GM12864 (cell line): ENCODE data around the gene CFAP61.

Source experiments
- DNase-seq: peaks from one replicate; pipeline ENCODE4 v3.0.0-alpha.2; 2011; ENCODE audit warnings: low read depth
- H3K4me3 ChIP-seq: 2 replicates; pipeline ENCODE4 v1.5.1; 2011; ENCODE audit warnings: mild to moderate bottlenecking, low read depth, low read length, control low read depth
- TF ChIP-seq, protein P1 (sequence below): IDR thresholded peaks from 2 replicates; pipeline ENCODE4 v1.5.1; 2011; ENCODE audit warnings: low read depth, mild to moderate bottlenecking, moderate library complexity, low read length, control low read depth, inconsistent platforms; ENCODE audit errors: missing control alignments

The CFAP61 gene

DNA sequence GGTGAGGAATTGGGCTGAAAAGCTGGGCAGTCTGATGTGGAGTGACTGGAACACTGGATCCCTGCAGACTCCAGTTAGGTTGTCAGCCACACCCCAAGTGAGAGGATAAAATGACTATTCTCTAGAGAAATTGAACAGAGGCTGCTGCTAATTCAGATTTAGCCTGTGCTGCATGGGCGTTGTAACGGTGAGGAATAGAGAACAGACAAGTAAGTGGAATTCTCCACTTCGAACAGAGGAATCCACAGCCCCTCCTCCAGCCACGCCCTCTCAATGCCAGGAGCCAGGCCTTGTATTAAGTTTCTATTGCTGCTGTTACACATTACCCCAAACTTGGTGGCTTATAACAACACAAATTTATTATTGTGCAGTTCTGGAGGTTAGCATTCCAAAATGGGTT is 109.3 kb downstream of the CFAP61 start:
- TF ChIP-seq, protein P1, sequence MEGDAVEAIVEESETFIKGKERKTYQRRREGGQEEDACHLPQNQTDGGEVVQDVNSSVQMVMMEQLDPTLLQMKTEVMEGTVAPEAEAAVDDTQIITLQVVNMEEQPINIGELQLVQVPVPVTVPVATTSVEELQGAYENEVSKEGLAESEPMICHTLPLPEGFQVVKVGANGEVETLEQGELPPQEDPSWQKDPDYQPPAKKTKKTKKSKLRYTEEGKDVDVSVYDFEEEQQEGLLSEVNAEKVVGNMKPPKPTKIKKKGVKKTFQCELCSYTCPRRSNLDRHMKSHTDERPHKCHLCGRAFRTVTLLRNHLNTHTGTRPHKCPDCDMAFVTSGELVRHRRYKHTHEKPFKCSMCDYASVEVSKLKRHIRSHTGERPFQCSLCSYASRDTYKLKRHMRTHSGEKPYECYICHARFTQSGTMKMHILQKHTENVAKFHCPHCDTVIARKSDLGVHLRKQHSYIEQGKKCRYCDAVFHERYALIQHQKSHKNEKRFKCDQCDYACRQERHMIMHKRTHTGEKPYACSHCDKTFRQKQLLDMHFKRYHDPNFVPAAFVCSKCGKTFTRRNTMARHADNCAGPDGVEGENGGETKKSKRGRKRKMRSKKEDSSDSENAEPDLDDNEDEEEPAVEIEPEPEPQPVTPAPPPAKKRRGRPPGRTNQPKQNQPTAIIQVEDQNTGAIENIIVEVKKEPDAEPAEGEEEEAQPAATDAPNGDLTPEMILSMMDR, result no peak
- no peak for DNase-seq

DNA sequence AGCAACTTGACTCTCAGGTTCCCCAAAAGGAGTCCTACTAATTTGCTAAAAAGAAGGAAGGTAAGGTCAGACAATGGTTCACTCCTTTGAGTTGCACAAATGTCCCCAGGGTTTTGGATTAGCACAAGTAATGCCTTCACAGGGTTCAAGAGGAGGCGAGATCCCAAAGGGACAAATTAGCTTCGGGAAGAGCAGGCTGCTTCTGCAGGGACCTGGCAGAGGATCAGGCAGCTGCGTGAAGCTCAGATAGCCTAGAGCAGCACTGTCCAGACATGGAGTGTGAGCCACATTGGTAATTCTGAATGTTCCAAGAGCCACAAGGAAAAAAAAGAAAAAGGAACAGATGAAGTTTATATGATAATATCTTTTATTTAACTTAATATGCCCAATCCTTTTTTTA is 115.4 kb downstream of the CFAP61 start:
- no peak for DNase-seq
- TF ChIP-seq, protein P1, result no peak
- H3K4me3 ChIP-seq, result no peak overlapping the region

More for the DNA sequence above, 109.3 kb downstream of the CFAP61 start:
- H3K4me3 ChIP-seq, result no peak overlapping the region

DNA sequence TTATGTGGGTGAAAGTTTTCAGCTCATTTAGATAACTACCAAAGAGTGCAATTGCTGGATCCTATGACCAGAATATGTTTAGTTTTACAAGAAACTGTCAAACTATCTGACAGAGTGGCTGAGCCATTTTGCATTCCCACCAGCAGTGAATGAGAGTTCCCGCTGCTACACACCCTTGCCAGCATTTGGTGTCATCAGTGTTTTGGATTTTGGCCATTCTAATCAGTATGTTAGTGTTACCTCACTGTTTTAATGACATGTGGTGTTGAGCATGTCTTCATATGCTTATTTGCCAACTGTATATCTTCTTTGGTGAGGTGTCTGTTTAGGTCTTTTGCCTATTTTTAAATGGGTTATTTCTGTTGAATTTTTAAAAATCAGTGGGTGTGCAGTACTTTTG is 120.9 kb downstream of the CFAP61 start:
- no peak overlapping the region for H3K4me3 ChIP-seq
- TF ChIP-seq, protein P1, result no peak
- DNase-seq, result no peak

DNA sequence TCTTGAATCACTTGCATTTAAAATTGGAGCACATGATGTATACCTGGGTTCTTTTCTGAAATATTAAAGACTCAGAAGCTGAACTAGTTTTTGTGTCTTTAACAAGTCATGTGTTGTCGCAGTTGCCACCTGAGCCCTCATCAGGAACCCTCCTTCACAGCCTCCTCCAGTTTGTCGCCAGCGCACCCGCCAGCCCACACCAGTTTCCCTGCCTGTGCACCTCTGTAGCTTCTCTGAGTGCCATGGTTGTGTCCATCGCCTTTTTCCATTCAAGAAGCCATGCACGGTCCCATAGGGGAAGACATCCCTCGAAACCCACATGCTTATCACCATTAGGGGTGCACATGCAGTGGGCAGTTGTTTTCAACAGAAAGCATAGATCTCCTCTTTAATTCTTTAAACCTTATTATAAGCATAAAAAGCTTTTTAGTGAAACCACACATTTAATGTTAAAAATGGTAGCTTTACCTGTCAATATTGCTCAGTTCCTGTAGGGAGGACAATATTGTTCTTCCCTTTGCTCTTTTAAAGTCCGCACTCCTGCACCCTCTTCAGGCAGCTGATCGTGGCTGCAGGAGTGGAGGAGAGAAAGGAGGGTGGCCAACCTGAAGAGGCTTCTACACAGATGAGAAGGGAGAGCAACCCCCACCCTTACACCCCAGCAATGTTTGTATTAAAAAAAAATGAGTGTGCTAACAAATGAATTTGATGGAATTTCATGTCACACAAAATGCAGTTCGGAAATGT is 121.9 kb downstream of the CFAP61 start:
- no peak for DNase-seq
- TF ChIP-seq, protein P1, result no peak
- H3K4me3 ChIP-seq, result no peak overlapping the region

DNA sequence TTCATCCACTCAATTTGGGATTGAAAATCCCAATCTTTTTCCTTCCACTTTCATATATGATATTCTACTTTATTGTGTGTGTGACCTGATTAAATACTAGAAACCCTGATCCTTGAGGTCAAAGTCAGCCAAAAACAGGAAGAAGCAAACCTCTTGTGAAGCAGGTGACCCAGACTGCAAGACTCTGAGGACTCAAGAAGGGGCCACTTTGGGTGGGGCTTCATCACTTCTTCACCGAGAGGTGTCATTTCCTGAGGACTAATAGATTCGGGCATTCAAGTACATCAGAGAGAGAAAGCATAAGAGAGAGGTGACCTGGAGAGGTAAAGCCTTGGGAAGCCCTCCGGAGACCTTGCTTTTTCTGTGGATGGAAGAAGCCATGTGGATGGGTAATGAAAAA is 129.0 kb downstream of the CFAP61 start:
- DNase-seq, result no peak
- TF ChIP-seq, protein P1, result no peak
- no peak overlapping the region for H3K4me3 ChIP-seq

DNA sequence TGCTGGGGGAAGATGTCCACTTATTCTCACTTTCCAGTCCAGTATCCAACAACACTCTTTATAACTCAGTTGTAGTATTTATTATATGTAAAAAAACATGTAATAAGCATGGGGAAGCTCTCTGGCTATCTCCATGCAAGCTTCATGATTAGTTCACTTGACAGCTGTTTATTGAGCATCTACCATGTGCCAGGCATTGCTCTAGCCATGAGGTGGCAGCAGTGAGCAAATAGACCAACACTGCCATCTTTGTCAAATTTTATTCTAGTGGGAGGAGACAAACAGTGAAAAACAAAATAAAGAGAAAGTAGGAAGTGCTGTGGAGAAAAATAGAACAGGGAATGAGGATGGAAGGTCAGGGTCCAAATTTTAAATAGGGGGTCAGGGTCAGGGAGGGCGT is 131.8 kb downstream of the CFAP61 start:
- TF ChIP-seq, protein P1, result peak; percentile 54
- no peak overlapping the region for H3K4me3 ChIP-seq
- DNase-seq, result no peak

DNA sequence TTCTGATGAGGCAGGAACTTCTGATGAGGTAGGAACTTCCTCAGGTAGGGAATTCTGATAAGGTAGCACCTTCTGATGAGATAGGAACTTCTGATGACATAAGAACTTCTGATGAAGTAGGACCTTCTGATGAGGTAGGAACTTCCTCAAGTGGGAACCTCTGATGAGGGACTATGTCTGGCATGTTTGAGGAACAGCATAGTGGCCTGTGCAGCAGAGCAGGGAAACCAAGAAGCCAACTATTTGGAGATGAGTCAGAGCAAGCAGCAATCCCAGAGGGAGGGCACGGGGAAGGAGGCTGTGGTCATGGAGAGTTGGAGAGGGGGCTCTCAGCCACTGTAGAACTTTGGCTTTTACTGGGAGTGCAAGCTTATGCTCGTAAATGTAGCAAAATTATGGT is 132.4 kb downstream of the CFAP61 start:
- H3K4me3 ChIP-seq, result no peak overlapping the region
- TF ChIP-seq, protein P1, result no peak
- DNase-seq, result no peak
